Mucosa of rectum (tissue), 2 donors: ENCODE results near the gene RSU1.

Experiments used
- H3K27ac ChIP-seq, 2 donors: one replicate each; pipeline ENCODE4 v1.7.0; 2013; ENCODE audit warnings: inconsistent platforms in 2 of 2, low read depth in 2 of 2, low read length in 2 of 2
- H3K27me3 ChIP-seq, 2 donors: one replicate each; pipeline ENCODE4 v1.7.0; 2013; ENCODE audit warnings: low read length in 2 of 2; ENCODE audit not compliant: control insufficient read depth in 2 of 2, insufficient read depth in 2 of 2
- H3K36me3 ChIP-seq, 2 donors: one replicate each; pipeline ENCODE4 v1.7.0; 2013; ENCODE audit warnings: low read length in 2 of 2; ENCODE audit not compliant: control insufficient read depth in 2 of 2, insufficient read depth in 2 of 2
- H3K4me1 ChIP-seq, 2 donors: one replicate each; pipeline ENCODE4 v1.7.0; 2013; ENCODE audit warnings: low read length in 2 of 2, mild to moderate bottlenecking in 1 of 2; ENCODE audit not compliant: control insufficient read depth in 2 of 2, insufficient read depth in 2 of 2
- H3K4me3 ChIP-seq, 2 donors: one replicate each; pipeline ENCODE4 v1.7.0; 2013; ENCODE audit warnings: low read length in 2 of 2
- H3K9ac ChIP-seq, 2 donors: one replicate each; pipeline ENCODE4 v1.7.0; 2013; ENCODE audit warnings: low read length in 2 of 2, low read depth in 1 of 2, mild to moderate bottlenecking in 1 of 2
- H3K9me3 ChIP-seq, 2 donors: one replicate each; pipeline ENCODE4 v1.7.0; 2013; ENCODE audit warnings: low read length in 2 of 2; ENCODE audit not compliant: control insufficient read depth in 2 of 2
- donor health status: healthy.
- donor health status: Normal muscosa, but diverticular disease.

Gene RSU1

DNA sequence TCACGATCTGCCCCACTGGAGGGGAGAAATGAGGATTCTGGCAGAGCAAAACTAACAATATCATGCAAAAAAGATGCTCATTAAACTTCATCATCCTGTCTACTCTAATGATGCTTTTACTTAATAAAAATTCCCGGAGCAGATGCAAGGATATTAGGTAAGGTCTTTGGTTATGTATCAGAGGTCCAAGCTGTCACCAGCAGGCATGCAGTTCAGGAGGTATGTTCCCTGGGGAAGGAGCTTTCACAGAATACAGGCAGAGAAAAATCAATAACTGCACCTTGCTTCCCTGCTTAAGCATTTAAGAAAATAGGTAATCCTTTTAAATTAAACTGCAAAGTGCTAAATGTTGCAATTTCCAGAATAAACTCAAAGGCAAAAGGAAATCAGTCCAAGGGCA lies 213.9 kb downstream of the RSU1 start:
- Histone ChIP-seq H3K9me3 (no peaks in the 10 kb centered on the region), H3K9ac (no peak overlapping the region), H3K4me3 (no peak overlapping the region), H3K27ac (no peak overlapping the region), H3K36me3 (no peaks in the 10 kb centered on the region), H3K27me3 (no peaks in the 10 kb centered on the region), H3K4me1 (no peaks in the 10 kb centered on the region)

DNA sequence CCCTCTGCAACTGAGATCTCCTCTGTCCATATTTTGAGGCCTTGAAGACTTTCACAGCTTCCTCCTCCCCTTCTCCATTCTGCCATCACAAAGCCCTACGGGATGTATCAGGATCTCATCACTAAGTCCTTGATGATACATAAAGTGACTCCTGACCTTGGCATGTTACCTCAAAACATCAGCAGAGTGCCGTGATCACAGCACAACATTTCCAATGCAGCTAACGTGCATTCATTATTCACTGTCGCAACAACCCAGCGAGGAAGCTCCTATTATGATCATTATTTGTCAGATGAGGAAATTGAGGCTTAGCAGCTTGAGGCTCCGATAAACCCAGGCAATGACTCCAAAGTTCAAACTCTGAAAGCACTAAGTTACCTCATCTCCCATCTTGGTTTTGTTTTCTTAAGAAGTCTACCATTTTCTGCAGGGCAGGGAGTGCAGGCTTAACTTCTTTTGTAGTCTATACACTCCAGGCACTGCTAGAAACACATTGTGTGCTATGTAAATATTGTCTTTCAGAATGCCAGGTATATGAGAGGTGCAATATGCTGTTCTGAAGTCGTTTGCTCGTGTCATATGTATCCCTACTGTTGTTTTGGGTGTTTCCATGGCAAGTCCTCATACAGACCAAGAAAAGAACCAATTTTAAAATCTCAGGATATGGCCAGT lies 215.0 kb downstream of the RSU1 start:
- H3K27me3 ChIP-seq: no peaks in the 10 kb centered on the region
- no peak overlapping the region for H3K4me3 ChIP-seq
- no peak overlapping the region for H3K9ac ChIP-seq
- H3K27ac ChIP-seq: no peak overlapping the region
- H3K36me3 ChIP-seq: no peaks in the 10 kb centered on the region
- H3K4me1 ChIP-seq: no peaks in the 10 kb centered on the region
- H3K9me3 ChIP-seq: no peaks in the 10 kb centered on the region

DNA sequence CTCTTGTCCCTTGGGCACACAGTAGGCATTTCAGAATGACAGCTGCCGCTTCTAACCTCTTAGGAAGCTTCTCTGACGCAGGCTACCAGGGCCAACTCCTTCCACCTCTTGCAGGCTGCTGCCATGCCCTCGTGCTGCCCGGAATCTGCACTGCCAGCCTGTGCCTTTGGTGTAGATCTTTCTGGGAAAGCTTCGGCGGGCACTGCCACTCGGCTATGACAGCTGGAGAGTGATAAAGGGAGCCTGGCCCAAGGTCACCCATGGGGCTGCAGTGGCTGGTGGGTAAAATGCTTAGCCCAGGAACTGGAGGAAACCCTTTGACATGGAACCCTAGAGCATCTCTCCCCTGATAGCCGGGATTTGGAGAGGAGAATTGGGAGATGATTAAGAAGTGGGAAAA lies 217.6 kb downstream of the RSU1 start:
- Histone ChIP-seq H3K27me3 (no peaks in the 10 kb centered on the region), H3K9ac (no peak overlapping the region), H3K9me3 (no peaks in the 10 kb centered on the region), H3K36me3 (peaks cover 0 to 2% of the 10 kb centered on the region in 2 donors), H3K4me1 (no peaks in the 10 kb centered on the region), H3K27ac (no peak overlapping the region), H3K4me3 (no peak overlapping the region)

DNA sequence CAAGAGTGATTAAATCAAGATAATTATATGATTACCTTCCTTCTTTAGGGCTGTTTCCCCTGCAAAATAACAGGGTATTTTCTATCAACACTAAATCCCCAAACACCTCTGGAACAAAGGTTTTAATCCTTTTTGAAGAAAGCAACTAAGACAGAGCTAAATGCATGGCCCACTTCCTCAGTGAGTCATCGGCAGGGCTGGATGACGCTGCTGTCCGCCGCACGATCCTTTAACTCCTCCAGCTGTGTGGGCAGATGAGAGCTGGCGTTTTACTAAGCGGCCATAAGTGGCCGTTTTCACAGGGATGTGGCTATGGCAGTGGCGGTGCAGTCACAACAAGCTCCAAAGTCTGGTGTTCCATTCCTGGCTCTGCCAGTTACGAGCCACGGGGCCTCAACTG lies 219.6 kb downstream of the RSU1 start:
- no peak overlapping the region for H3K4me3 ChIP-seq
- no peak overlapping the region for H3K9ac ChIP-seq

DNA sequence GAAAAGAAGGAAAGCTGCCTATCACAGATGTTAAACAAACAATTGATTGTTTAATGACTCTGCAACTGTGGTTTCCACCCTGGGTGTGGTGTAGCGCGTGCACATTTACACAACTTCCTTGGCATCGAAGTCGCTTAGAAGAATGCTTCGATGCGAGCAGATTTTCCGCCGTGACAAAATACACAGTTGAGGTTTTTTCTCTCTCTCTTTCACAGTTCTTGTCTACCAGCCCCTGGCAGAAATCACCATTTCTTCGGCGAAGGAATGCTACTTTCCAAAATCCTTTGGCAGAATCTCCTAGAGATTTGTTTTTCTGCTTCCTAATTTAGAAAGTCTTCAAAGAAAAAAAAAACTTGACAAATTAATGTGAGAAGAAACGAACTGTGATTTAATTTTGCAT lies 224.8 kb downstream of the RSU1 start:
- H3K36me3 ChIP-seq: peaks cover 0 to 11% of the 10 kb centered on the region in 2 donors
- H3K27me3 ChIP-seq: no peaks in the 10 kb centered on the region
- H3K4me1 ChIP-seq: no peaks in the 10 kb centered on the region
- H3K9me3 ChIP-seq: no peaks in the 10 kb centered on the region
- no peak overlapping the region for H3K9ac ChIP-seq
- H3K27ac ChIP-seq: no peak overlapping the region
- H3K4me3 ChIP-seq: no peak overlapping the region

More for the DNA sequence above, 219.6 kb downstream of the RSU1 start:
- no peaks in the 10 kb centered on the region for H3K27me3 ChIP-seq
- no peaks in the 10 kb centered on the region for H3K9me3 ChIP-seq
- no peaks in the 10 kb centered on the region for H3K4me1 ChIP-seq
- peaks cover 0 to 2% of the 10 kb centered on the region in 2 donors for H3K36me3 ChIP-seq
- H3K27ac ChIP-seq: no peak overlapping the region

DNA sequence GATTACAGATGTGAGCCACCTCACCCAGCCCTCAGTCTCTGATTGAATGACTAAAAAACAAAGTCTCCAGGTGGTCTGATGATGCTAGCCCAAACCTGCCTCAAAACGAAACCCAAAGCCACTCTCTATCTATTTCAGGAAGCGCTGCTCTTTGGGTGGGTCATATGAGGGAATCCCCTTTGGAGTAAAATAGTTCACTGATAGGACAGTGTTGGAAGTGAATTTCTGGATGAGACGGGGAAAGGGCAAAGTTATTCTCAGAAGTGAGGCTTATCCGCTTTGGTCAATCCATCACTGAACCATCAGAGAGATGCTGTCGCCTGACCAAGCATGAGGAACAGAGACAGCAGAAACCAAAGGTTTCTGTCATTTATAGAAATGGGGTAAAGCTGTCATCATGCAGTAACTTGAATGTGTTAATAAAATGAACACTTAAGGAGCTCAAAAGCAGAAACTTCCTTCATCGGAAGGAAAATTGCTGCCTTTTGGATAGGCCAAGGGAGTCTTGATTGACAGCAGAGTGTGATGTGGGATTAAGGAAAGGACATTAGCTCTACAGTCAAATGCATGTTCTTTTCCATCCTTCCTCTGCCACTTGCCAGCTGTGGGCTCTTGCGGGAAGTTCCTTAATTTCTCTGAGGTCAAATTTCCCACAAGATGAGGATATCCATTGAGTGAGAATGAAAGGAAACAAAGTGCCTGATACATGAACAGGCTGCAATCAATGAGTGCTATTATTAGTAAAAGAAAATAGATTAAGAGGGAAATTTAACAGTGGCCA lies 230.7 kb downstream of the RSU1 start:
- Histone ChIP-seq H3K27ac (no peak overlapping the region), H3K4me3 (no peak overlapping the region), H3K9ac (no peak overlapping the region), H3K9me3 (no peaks in the 10 kb centered on the region), H3K27me3 (no peaks in the 10 kb centered on the region), H3K36me3 (no peaks in the 10 kb centered on the region), H3K4me1 (no peaks in the 10 kb centered on the region)

DNA sequence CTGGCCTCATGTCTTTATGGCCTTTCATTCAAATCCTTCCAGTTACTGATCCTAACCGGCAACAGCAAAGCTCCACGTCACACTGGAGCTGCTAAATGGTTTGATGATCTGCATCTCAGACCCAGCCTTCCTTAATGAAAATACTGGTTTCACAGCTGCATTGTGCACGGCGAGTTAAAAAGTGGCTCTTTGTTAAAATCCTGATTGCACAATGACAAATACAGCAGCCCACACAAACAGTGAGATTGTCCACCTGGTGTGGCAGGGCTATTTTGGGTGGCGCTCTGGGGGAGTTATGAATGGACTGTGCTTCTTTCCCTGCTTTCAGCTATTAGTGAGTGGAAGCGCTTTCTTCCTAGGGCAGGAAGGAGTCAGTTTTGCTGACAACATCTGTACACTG lies 232.1 kb downstream of the RSU1 start:
- H3K4me1 ChIP-seq: no peaks in the 10 kb centered on the region
- no peak overlapping the region for H3K9ac ChIP-seq

DNA sequence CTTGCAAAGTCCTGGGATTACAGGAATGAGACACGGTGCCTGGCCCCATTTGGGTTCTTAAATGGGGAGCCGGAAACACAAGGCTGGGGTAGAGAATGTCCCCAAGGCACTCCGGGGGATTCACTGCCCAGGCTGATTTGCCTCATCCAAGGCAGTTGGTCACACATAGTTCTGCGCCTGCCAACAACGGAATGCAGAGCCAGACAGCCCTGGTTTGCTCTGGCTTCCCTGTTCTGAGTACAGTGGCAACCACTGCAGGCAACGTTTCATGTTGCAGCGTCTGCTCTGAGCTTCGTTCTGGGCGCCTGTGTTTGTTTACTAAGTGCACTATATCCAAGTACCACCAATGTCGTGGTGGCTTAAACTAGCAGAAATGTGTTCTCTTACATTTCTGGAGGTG lies 233.8 kb downstream of the RSU1 start:
- Histone ChIP-seq H3K9me3 (no peaks in the 10 kb centered on the region), H3K27me3 (no peaks in the 10 kb centered on the region), H3K36me3 (no peaks in the 10 kb centered on the region), H3K4me1 (no peaks in the 10 kb centered on the region), H3K9ac (no peak overlapping the region), H3K27ac (no peak overlapping the region), H3K4me3 (no peak overlapping the region)

More for the DNA sequence above, 232.1 kb downstream of the RSU1 start:
- Histone ChIP-seq H3K36me3 (no peaks in the 10 kb centered on the region), H3K4me3 (no peak overlapping the region), H3K9me3 (no peaks in the 10 kb centered on the region), H3K27ac (no peak overlapping the region), H3K27me3 (no peaks in the 10 kb centered on the region)

DNA sequence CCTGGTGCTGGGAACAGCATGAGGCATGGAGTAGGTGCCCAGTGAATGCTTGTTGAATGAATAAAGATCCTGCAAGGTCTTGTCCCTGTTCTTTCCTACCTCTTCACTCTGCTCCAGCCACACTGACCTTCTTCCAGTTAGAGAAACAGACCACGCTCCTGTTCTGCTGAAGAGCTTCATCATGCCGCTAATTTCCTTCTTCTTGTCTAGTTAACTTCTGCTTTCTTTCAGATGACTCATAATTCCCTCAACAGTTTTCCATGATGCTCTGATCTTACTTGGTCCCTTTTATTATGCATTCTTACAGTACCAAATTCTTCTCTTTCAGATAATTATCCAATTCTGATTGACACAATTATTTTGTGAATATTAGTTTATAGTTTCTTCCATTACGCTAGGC lies 236.0 kb downstream of the RSU1 start:
- no peaks in the 10 kb centered on the region for H3K9me3 ChIP-seq
- H3K27me3 ChIP-seq: no peaks in the 10 kb centered on the region
- H3K4me3 ChIP-seq: no peak overlapping the region
- H3K4me1 ChIP-seq: no peaks in the 10 kb centered on the region
- no peak overlapping the region for H3K9ac ChIP-seq
- no peaks in the 10 kb centered on the region for H3K36me3 ChIP-seq
- no peak overlapping the region for H3K27ac ChIP-seq

DNA sequence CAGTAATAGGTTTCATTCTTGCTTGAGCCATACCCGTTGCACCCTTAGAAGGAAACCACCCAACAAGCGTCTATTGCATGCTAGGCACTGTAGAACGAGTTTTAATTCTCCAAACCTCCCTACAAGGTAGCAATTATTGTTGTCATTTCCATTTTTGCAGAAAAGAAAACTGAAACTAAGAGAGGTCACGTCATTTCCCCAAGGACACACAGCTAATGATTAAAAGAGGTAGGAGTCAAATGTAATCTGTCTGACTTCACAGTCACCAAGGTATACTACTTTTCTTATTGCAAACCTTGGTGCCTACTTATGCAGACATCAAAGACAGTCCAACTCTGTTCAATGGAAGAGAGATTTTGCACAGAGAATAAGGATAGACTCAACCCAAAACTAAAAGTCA lies 246.5 kb downstream of the RSU1 start:
- Histone ChIP-seq H3K9ac (no peak overlapping the region), H3K4me1 (no peaks in the 10 kb centered on the region), H3K27me3 (no peaks in the 10 kb centered on the region), H3K9me3 (no peaks in the 10 kb centered on the region), H3K4me3 (no peak overlapping the region), H3K27ac (no peak overlapping the region), H3K36me3 (no peaks in the 10 kb centered on the region)
